HG03095 (cell line): ENCODE results near the gene MEGF11.
A peak's percentile ranks its signal among the peaks of the same experiment; 100 is the strongest.

Source experiments
- ATAC-seq: cut with Tn5 transposase; IDR thresholded peaks from one replicate; pipeline ENCODE4 v1.9.1; 2021; ENCODE audit warnings: moderate library complexity; ENCODE audit not compliant: unreplicated experiment

Gene MEGF11

DNA sequence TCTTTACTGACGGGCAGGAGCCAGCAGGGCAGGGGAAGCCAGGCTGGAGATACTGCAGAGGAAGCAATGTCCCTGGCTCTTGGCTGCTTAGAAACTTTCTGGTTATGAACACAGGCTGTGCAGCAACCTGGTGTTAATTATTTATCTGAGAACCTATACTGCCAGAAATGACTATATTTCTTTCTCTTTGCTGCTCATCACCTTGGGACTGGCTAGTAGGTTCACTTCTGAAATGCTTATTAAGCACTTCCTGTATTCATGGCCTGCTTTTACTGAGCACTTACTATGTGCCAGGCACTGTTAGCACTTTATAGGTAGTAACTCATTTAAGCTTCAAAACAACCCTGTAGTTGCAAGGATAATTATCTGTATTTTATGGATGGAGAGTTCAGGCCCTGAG is 326.7 kb downstream of the MEGF11 start:
- no peak for ATAC-seq

DNA sequence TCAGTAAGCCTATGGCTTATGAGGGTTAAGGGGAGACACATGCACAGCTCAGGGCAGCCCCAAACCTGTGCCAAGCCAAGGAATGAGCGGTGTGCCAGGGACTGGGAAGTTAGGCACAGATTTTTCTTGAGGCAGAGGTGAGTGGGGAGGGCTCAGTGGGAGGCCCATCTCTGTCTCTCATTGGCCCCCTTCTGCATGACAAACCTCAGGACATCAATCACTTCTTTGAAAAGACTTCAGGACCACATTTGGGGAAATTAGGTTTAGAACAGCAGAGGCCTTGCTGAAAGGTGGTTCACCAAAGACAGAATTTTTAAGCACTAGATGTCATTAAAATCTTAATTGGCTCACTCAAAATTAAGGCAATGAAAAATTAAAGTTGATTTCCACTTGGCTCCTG is 327.1 kb downstream of the MEGF11 start:
- no peak for ATAC-seq

DNA sequence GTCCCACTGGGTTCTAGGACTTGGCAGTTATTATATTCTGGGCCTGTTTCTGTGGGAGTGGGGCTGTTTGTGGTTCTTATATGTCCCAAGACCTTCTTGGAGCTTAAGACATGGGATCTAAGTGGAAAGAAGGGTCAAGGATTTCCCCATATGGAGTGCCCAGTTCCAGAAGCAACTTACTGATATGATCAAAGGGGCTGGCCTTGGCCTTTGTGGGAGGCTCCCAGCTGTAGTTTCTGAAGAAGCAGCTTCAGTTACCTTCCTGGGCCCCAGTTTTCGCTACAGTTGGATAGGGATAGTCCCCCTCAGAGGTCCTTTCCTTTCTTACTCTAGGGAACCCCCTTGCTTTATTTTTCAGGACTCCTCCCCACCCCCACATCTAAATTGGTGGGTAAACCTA is 328.2 kb downstream of the MEGF11 start:
- ATAC-seq = no peak

DNA sequence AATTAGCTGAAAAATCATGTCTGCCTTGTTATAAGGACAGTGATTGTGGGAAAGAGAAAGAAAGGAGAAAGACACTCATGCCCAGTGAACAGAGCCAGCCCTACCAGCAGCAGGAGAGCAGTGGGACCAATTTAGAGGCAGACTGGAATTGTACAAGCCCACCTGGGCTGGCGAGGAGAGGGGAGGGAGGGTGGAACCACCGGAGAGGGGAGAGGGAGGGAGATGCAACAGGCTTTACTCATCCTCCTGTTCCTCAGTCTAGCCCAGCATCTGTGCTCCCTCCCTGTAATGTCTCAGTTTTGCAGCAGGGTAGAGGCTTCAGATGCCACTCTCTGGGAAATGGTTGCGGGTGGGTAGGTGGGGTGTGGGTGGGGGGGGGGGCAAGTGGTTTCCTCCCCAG is 329.5 kb downstream of the MEGF11 start:
- ATAC-seq = no peak

DNA sequence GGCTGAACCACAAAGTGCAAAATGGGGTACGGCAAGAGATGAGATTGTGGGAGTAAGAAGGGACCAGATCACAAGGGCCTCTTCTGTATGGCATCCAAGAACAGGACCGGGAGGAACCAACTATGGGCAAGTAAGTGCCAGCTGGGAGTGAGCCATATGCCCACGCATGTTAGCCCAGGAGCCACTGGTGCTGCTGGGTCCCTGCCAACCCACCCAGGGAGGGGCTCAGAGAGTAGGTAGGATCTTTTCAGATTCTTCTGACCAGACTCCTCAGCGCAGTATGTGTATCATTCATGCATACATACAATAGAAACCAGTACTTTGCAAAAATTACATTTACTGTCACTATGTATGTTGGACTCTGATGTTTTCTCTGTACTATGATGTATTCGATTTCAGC is 330.3 kb downstream of the MEGF11 start:
- ATAC-seq = no peak

DNA sequence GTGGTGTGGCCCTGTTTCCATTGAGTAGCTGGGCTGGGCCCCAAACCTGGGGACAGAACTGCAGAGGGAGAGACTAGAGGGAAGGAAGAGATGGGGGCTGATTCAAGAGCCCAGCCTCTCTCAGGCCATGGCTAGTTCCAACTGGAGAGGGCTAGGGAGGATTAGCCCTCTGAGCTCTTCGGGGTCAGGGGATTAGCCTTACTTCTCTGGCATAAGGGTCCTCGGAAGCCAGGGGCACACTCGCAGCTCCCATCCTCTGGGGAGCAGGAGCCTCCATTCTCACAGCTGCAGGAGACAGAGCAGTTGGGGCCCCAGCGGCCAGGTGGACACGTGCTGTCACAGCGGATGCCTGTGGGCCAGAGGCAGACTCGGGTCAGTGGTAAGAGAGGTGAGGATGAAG is 330.9 kb downstream of the MEGF11 start:
- ATAC-seq = no peak

DNA sequence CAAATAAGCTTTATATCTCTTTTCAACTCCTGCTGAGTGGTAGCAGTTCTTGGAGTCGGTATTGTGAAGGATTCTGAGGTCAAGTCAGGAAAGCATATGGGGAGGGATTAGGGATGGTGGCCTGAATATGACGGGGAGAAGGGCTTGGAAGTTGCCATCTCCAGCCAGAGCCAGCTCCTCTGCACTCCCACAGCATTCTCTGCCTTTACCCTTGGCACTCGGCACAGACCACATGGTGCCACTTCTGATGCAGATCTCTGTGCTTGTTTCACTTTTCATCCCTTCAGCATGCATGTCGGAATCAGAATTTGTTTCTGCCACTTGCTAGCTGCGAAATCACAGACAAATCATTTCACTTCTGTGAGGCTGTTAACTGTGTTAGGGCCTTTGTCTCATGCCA is 331.8 kb downstream of the MEGF11 start:
- no peak for ATAC-seq

DNA sequence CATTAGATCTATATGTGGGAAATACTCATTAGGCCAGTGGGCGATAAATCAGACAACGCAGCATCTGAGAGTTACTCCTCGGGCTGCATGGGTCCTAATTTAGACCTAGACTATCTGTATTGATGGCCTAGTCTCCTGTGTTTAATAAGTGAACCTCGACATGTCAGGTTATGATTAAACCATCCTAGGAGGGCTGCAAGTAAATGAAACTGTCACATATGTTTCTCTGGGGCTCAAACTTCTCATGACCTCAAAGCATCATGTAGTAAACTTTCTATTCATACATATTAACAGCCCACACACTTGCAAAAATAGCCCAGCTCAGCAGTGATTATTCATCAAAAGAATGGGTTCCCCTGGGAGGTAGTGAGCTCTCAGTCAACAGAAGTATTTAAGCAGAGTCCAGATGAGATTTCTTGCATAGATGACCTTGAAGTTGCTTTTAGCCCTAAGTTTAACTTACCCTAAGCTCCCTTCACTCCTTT is 332.7 kb downstream of the MEGF11 start:
- peak; percentile 35 for ATAC-seq

DNA sequence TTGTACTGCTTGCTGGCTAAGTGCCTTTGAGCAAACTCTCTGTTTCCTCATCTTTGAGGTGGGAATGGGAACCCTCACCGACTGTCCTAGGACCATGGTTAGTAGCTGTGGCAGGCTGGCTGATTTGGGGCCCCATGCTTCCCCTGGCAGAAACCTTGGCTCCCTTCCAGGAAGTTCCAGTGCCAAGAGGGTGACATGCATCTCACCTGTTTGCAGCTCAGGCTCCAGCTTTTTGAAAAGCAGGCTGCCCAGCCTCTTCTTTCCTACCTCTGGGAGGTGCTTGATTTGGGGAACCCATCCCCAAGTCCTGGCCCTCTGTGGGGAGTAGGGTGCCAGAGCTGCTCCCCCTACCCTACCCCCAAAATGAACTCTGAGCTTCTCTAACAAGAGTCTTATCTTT is 333.4 kb downstream of the MEGF11 start:
- ATAC-seq = no peak

DNA sequence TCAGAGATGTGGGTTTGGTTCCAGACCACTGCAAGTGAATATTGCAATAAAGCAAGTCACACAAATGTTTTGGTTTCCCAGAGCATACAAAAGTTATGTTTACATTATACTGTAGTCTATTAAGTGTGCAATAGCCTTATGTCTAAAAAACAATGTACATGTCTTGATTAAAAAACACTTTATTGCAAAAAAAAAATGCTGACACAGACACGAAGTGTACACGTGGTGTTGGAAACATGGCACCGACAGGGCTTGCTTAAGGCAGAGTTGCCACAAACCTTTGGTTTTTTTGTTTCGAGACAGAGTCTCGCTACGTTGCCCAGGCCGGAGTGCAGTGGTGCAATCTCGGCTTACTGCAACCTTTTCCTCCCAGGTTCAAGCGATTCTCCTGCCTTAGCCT is 334.2 kb downstream of the MEGF11 start:
- no peak for ATAC-seq

DNA sequence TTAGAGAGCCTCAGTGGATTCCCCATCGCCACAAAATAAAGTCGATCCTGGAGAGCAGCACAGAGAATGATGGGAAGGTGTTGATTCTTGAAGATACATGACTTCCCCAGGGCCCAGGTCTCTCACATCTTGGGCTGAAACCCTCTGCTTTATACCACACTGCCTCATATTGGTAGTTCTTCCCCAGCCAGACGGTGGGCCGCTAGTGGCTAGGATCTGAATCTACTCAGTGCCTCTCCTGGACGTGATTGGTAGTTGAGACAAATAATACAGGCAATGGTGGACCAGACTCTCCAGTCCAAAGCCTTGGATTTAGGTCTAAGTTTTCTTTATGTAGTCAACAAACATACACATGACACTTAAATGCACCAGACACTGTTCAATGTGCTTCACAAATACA is 334.6 kb downstream of the MEGF11 start:
- no peak for ATAC-seq

DNA sequence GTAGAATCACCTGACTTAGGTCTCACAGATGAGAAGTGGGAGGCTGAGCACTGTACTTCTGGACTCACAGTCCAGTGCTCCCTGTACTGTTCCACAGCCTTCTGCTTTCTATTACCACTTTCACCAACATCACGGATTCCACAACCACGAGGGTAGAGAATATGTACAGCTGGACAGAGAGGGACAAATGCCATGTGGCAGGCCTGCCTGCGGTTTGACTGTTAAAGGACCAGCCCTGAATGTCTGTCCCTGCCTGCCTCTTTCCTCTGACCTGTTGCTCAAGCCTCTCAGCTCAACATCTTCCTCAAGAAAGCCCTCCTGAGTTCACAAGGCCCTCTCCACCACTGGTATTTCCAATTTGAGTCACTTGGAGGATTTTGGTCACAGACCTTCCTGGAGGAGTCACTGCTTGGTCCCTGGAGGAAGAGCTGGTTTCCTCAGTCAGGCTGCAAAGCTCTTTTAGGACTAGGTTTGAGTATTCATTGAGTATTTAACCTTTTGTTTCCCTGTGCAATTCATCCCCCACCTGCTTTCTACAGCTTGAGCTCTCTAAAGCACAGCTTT is 335.1 kb downstream of the MEGF11 start:
- no peak for ATAC-seq

DNA sequence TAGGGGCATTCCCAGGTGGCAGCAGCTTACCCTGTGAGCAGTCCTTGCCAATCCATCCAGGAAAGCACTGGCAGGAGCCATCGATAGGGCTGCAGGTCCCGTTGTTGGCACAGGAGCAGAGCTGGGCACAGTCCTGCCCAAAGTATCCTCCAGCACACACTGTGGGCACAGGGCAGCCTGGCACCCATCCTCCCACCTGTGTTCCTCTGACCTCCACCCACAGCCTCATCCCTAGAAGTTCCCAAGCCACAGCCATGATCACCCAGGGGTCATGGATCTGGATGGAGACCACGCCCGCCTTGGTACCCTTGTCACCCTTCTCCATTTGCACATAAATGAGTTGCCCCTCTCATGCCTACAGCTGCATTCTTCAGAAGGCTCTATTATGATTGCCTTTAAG is 335.6 kb downstream of the MEGF11 start:
- ATAC-seq = no peak

DNA sequence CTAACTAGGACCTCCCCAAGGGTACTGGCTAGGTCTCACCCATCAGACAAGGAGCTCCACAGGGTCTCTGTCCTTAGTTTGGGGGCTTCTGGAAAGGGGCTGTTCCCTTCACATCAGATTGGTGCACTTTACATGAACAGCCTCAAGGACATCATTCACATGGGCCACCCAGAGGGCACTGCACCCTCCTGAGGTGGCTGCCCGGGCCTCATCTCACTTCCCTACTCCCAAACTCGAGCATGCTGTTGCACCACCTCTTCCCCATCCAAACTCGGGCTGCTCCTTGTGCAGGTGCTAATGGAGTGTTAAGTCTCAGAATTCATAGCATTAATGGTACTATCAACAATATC is 336.2 kb downstream of the MEGF11 start:
- ATAC-seq = no peak

DNA sequence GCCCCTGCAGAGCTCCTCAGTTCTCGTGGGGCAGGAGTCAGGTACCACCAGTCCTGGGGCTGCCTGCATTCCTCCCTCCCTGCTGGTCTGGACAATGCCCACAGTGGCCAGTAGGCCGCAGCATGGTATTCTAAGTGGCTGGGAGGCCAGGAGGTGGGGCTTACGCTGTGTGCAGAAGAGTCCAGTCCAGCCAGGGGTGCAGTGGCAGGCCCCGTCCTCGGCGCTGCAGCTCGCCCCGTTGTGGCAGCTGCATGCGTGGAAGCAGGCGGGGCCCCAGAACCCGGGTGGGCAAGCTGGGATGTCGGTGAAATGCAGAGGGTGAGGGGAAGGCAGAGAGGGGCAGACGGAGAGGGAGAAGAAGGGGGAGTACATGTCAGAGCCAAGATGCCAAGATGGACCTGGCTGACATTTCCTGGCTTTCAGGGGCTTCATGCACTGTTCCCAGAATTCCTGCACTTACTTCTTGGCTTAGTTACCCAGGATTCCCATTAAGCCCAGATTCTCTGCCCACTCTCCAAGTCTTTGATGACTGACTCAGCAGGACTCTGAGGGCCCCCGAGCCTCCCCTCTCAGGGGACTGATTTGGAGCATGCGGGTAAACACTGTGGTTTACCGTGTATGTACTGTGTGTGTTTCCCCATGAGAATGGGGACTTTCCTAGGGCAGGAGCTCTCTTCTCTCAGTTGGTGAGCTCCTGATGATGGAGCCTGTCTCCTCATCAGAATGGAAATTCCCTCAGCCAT is 336.7 kb downstream of the MEGF11 start:
- ATAC-seq = peak; percentile 48

DNA sequence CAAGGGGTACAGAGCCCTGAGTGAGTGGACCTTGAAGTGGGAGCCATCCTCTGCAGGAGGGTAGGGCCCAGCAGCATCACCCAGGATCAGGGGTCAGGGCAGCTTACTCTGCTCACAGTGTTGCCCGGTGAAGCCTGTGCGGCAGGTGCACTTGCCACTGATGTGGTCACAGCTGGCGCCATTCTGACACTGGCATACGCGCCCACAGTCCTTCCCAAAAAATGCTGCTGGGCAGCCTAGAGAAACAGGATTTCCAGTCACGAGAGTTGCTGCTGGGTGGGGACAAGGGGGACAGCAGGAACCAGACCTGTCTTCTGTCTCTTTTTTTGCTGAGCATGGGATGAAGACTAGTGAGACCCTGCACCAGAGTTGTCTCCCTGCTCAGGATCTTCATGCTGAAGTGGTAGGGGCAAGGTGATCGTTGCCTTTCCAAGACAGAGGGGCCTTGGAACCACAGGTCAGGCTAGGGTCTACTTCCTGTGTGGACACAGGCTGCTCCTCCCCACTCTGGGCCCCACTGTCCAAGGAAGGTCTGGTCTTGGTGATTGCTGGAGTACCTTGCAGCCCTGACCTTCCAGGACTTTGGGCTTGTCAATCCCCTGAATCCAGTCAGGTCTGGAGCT is 337.4 kb downstream of the MEGF11 start:
- ATAC-seq = no peak

DNA sequence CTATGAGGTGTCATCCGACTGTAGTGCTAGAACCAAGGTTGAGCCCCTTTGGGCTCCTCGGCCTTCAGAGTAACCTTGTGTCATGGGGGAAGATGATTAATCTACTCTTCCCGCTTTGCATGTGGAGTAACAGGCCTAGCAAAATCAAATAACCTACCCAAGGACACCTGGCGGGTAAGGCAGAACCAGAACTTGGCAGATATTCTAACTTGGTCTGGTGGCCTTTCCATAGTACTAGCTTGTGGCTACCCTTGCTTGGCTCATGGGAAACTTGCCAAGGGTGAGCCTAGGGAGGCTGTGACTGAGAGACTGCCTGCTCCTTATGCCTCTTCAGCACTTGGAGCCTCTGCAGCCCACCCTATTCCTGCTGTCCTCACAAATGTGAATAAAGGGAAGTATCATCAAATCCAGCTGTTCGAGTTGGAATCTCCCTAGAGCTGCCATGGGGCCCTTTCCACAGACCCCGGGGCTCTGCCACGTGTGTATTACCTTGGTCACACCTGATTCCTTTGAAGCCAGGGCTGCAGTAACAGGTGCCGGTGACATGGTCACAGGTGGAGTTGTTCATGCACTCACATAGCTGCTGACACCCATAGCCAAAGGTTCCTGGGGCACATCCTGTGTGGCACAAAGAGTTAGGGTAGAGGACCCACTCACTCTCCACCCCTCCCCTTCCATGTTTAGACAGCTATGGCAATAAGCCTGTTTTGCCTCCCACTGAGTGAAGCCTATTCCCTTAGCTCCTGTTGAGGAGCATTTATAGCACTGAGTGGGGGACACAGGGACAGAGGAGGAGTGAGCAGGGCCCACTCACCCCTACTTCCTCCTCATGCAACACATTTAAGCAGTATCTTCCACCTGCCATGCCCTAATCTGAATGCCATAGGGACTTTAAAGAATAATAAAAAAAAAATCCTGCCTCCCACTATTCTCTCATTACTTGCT is 338.3 kb downstream of the MEGF11 start:
- ATAC-seq = no peak

DNA sequence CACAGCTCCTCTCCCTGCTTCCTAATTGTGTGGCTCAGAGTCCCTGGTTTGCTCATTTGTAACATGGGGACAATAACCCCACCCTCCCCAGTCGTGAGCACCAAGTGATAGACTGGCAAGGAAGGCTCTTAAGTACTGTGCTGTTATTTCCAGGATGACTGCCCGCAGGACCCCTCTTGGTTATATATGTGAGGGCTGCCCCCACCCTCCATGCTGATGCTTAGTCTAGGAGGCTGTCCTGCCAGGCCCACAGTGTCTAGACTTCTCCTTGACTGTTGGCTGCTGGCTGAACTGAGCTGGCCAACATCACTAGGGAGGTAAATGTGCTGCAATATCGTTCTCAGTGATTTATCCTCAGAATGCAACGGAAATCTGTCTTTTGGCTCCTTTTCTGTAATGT is 339.2 kb downstream of the MEGF11 start:
- ATAC-seq = no peak

DNA sequence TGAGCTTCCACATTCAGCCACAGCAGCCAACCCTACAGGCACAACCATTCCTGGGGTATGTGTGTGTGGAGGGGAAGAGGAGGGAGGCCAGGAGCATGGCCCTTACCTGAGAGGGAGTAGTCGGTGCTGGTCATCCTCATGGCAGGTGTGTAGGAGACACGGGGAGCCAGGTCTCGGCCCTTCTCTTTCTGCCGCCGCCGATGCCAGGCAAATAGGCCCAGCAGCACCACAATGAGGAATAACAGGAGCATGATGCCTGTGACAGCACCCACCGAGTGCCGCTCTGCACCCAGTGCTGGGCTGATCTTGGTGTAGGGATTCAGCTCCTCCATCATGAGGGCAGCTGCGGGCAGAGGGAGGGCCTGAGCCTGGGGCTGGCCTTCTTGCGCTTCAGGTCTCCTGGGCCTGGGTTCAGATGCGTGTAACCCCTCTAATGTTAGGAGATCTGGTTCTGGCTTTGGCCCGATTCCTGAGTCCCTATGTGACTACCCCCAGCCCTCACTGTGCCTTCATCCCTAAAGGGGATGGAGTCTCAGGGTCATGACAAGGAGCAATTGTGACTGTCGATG is 339.8 kb downstream of the MEGF11 start:
- no peak for ATAC-seq

DNA sequence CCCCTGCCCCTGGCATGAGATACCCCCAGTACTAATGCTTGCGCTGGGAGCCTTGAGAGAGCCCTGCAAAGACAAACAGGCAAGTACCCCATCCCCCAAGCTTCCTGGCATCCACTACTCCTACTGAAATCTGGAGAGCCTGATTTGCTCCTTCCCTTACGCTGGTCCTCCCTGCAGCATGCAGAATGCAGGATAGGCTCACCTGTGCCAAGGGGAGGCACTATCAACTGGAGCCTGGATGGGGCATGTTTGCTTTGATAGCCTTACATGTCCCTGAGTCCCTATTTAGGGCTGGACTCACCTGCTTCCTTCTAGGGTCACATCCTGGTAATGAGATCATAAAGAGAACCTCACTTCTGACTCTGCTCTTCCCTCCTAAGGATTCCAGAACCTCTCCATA is 341.3 kb downstream of the MEGF11 start:
- ATAC-seq = no peak

DNA sequence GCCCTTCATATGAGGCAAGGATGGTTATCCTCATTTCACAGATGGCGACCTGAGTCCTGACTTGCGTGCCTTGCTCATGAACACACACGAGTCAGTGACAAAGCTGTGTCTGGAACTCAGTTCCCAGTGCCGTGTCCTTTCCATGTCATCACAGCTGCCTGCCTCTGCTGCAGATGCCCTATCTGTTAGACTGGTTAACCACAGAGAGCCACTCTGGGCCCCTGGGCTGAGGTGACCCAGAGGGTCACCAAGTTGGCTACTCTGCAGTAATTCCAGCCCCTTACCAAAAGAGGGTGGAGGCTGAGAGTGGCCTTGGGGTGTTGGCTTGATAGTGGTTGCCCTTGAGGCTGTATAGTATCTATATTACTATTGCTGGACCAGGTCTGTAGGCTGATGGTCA is 343.2 kb downstream of the MEGF11 start:
- no peak for ATAC-seq
